Mesenteric fat pad (tissue), 1 donor: Measurements from ENCODE around the gene RPTOR. TPM values are rescaled to one million over a fixed set of nuclear protein-coding genes. Genes with fewer than 3 reads are reported as not detected.

ENCODE experiments used
- DNase-seq: peaks from one replicate; pipeline ENCODE4 v3.0.0-alpha.2; 2020; ENCODE audit warnings: low spot score
- total RNA-seq: library from RNA; stranded (reverse); fragmentation: NEBNext Ultra II Directional; extraction: Animal tissue kit (Norgen Biotek cat#: 25700); gene quantifications from one replicate; pipeline ENCODE4 v1.2.1, GENCODE V29; 2021
- donor health status: DM: yes; HTN: yes; CAD: no.

Gene RPTOR
- total RNA-seq, 1 donor from 2014 or later, result 31.6 TPM

- no peak for DNase-seq
Observed at GRCh38 chr17:80949451-80950421, 405.1 kb downstream of the RPTOR start.

GRCh38 chr17:80950466-80951120 lies 406.0 kb downstream of the RPTOR start:
- DNase-seq, result no peak

- no peak for DNase-seq
Observed at GRCh38 chr17:80951121-80952090, 406.8 kb downstream of the RPTOR start.

GRCh38 chr17:80952291-80952690 lies 407.7 kb downstream of the RPTOR start:
- no peak for DNase-seq

GRCh38 chr17:80953471-80954315 lies 409.1 kb downstream of the RPTOR start:
- DNase-seq, result no peak

GRCh38 chr17:80955078-80955477 lies 410.4 kb downstream of the RPTOR start:
- no peak for DNase-seq

GRCh38 chr17:80955671-80956280 lies 411.1 kb downstream of the RPTOR start:
- no peak for DNase-seq

- DNase-seq, result no peak
Observed at GRCh38 chr17:80956321-80957190, 411.9 kb downstream of the RPTOR start.

- no peak for DNase-seq
Observed at GRCh38 chr17:80957461-80957941, 412.9 kb downstream of the RPTOR start.

GRCh38 chr17:80959330-80960036 lies 414.8 kb downstream of the RPTOR start:
- DNase-seq, result no peak

GRCh38 chr17:80960037-80960796 lies 415.6 kb downstream of the RPTOR start:
- DNase-seq, result no peak

GRCh38 chr17:80960797-80961452 lies 416.3 kb downstream of the RPTOR start:
- no peak for DNase-seq

- no peak for DNase-seq
Observed at GRCh38 chr17:80961541-80962330, 417.1 kb downstream of the RPTOR start.

GRCh38 chr17:80962356-80963329 lies 418.0 kb downstream of the RPTOR start:
- no peak for DNase-seq
